Islet of Langerhans (tissue), 1 donor: Measurements from ENCODE around the gene PHOSPHO2.
"Not testable (repeated sequence)": the region's sequence is repeated elsewhere in the genome, so short reads cannot be mapped to it uniquely, and the experiment has no call there.

Experiments used
- FAIRE-seq: peaks from one replicate; lab custom pipeline; 2011; peaks lifted over from hg19 to GRCh38; lab: Jason Lieb, UNC

Gene PHOSPHO2

DNA sequence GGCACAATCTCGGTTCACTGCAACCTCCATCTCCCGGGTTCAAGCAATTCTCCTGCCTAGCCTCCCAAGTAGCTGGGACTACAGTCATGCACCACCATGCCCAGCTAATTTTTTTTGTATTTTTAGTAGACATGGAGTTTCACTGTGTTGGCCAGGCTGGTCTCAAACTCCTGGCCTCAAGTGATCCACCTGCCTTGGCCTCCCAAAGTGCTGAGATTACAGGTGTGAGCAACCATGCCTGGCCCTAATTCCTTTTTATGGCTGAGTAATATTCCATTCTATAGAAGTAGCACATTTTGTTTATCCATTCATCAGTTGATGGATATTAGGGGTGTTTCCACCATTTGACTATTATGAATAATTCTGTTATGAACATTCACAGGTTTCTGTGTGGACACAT is 9.6 kb upstream of the PHOSPHO2 start:
- not testable (repeated sequence) for FAIRE-seq

DNA sequence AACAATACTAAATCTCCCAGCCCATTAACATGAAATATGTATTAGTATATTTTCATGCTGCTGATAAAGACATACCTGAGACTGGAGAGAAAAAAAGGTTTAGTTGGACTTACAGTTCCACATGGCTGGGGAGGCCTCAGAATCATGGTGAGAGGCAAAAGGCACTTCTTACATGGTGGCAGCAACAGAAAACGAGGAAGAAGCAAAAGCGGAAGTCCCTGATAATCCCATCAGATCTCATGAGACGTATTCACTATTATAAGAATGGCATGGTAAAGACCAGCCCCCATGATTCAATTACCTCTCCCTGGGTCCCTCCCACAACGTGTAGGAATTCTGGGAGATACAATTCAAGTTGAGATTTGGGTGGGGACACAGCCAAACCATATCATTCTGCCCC is 7.4 kb upstream of the PHOSPHO2 start:
- FAIRE-seq: not testable (repeated sequence)

DNA sequence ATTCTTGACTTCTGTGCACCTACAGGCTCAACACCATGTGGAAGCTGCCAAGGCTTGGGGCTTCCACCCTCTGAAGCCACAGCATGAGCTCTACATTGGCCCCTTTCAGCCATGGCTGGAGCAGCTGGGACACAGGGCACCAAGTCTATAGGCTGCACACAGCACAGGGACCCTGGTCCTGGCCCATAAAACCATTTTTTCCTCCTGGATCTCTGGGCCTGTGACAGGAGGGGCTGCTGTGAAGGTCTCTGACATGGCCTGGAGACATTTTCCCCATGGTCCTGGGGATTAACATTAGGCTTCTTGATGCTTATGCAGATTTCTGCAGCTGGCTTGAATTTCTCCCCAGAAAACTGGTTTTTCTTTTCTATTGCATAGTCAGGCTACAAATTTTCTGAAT is 6.3 kb upstream of the PHOSPHO2 start:
- not testable (repeated sequence) for FAIRE-seq

DNA sequence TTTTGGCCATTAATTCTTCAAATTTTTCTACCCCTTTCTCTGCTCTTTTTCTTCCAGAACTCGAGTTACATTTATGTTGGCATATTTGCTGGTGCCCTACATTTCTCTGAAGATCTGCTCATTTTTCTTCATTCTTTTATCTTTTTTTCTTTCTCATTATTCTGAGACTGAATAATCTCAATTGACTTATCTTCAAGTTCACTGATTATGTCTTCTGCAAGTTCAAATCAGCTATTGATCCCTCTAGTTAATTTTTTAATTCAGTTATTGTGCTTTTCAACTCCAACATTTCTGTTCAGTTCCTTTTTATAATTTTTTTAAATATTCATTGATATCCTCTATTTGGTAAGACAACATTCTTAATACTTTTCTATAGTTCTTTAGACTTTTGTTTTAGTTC is 3.3 kb upstream of the PHOSPHO2 start:
- FAIRE-seq: no peak

DNA sequence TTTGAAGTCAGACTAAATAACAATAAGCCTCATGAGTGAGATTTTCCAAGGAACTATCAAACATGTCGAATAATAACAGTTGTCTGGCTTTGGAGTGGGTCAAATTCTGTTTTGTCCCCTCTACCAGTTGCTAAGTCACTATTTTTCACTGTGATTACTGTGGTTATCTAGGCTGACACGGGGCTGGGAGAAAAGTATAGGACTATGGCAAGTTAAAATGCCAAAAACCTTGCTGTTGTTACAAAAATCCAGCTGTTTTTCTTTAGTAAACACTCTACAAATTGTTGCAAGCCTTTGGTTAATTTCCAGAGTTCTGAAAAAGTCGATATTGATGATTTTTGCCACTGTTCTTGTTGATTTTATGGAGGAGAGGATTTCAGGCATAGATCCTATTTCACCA is 1.6 kb upstream of the PHOSPHO2 start:
- FAIRE-seq: no peak

DNA sequence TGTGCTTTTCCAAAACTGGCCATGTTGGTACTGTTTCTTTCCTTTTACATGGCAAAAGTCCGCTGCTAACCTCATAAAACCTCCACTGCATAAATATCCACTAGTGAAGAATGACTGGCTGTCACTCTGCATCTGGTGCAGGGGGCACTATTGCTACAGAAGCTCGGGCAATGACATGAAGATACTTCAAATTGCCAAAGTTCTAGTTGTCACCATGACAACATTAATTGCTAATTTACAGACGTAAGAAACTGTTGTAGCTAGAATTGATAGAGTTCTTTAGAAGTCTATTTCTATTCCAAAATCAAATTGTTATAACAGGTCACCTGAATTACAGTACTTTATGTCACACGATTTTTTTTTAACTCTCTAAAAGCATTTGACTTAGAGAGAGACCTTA is 909 bp upstream of the PHOSPHO2 start:
- FAIRE-seq: no peak

DNA sequence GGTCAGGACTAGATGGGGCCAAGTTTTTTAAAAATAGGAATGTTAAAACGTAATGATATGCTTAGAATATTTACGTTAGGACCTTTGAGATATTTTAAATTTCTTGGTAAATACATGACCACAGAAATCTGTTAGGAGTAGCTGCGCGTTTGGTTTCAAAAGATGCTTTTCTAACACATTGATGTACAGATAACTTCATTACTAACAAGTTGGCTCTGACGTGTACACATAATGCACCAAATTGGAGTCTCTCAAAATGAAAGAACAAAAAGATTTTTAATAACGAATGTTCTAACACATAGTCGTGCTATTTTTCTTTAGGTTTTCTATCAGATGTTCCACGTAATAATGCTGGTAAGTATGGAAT is 608 bp downstream of the PHOSPHO2 start:
- no peak for FAIRE-seq

DNA sequence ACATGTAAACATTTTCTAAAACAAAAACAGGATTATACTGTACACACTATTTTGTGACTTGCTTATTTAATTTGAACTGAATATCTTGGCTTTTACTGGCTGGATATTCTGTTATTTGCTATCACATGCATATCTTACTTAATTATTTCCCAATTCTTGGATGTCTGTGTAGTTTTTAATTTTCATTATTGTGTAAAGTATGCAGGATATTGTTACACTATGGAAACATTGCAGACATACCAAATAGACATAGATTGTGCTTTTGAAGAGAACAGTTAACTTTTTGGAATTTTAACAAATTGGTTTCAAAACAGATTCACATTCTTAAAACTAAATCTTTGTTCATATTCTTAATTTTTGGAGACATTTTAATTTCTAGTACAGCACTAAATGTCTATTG is 2.1 kb downstream of the PHOSPHO2 start:
- FAIRE-seq: no peak

DNA sequence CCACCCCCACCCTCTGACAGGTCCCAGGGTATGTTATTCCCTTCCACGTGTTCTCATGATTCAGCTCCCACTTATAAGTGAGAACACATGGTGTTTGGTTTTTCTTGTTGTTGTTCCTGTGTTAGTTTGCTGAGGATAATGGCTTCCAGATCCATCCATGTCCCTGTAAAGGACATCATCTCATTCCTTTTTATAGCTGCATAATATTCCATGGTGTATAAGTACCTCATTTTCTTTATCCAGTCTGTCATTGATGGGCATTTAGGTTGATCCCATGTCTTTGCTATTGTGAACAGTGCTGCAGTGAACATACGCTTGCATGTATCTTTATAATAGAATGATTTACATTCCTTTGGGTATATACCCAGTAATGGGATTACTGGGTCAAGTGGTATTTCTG is 4.9 kb downstream of the PHOSPHO2 start:
- not testable (repeated sequence) for FAIRE-seq

DNA sequence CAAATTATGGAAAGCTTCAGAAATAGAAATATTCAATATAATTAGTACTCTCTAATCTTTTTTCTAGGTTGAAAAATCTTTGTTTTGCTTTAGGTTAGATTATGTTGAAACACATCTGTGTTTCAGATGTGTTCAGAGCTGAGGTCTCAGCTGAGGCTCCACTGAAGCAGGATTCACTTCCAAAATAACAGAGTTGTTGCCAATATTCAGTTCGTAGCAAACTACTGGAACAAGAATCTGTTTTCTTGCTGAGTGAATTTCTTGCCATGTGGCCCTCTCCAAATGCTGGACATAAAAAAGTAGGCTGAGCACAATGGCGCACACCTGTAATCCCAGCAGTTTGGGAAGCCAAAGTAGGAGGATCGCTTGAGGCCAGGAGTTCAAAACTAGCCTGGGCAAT is 8.7 kb downstream of the PHOSPHO2 start:
- FAIRE-seq: no peak

DNA sequence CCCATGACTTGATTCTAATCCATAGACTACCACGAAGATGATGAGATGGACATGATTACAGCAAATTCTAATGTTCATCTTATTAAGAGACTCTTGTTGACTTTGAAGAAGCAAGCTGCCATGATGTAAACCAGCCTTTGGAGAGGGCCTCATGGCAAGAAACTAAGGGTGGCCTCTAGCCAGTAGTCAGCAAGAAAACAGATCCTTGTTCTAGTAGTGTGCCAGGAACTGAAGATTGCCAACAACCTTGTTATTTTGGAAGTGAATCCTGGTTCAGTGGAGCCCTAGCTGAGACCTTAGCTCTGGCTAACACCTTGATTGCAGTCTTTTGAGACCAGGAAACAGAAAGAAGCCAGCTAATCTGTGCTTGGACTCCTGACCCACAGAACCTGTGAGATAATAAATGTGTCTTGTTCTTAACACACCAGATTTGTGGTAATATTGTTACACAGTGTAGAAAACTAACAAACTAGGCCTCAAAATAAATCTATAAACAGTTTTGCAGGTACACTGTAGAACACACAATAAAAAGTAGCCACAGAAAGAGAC is 10.0 kb downstream of the PHOSPHO2 start:
- no peak for FAIRE-seq

DNA sequence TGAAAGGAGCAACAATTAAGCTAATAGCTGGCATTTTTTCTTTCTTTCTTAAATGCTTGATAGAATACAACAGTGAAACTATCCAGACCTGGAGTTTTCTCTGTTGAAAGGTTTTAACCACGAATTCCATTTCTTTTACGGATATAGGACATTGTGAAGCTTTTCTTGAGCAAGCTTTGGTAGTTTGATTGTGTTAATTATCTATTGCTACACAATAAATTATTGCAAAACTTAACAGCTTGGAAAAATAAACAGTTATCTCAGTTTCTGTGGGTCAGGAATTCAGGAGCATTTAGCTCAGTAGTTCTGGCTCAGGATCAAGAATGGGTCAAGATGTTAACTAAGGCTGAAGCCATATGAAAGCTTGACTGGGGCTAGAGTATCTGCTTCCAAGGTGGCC is 11.7 kb downstream of the PHOSPHO2 start:
- FAIRE-seq: peak; percentile 62

DNA sequence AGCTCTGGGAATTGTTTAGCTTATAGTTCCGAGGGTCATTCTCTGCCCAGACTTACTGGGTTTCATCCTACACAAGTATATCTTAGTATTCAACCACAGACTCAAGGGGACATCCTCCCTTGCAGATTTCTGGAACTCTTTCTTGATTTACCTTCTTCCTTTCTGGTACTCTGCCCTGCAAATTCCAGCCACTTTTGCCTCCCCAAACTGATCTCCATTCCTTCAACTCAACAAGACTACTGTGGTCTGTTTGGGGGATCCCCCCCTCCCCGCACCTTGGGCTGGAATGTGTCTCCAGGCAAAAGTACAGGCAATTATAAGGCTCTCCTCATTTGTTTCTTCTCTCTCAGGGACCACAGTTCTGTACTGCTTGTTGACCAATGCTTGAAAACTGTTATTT is 13.4 kb downstream of the PHOSPHO2 start:
- no peak for FAIRE-seq

DNA sequence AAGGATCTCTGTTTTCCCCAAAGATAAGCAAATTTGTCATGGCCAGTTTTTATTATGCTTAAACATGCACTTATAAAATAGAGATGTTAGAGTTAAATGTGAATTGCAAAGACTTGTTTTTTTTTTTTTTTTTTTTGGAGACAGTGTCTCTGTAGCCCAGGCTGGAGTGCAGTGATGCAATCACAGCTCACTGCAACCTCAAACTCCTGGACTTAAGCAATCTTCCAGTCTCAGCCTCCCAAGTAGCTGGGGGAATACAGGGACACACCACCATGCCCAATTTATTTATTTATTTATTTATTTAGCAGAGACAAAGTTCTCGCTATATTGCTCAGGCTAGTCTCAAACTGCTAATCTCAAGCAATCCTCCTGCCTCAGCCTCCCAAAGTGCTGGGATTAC is 15.1 kb downstream of the PHOSPHO2 start:
- FAIRE-seq: no peak

DNA sequence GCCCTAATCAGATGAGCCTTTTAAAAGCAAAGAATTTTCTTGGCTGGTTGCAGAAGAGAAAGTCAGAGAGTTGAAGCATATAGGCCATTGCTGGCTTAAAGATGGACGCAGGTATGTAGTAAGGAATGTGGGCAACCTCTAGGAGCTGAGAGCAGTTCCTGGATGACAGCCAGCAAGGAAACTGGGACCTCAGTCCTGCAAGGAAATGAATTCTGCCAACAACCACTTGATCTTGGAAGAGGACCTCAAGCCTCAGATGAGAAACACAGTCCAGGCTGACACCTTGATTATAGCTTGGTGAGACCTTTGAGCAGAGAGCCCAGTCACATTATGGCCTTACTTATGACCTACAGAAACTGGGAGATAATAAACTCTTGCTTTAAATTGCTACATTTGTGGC is 15.7 kb downstream of the PHOSPHO2 start:
- no peak for FAIRE-seq

DNA sequence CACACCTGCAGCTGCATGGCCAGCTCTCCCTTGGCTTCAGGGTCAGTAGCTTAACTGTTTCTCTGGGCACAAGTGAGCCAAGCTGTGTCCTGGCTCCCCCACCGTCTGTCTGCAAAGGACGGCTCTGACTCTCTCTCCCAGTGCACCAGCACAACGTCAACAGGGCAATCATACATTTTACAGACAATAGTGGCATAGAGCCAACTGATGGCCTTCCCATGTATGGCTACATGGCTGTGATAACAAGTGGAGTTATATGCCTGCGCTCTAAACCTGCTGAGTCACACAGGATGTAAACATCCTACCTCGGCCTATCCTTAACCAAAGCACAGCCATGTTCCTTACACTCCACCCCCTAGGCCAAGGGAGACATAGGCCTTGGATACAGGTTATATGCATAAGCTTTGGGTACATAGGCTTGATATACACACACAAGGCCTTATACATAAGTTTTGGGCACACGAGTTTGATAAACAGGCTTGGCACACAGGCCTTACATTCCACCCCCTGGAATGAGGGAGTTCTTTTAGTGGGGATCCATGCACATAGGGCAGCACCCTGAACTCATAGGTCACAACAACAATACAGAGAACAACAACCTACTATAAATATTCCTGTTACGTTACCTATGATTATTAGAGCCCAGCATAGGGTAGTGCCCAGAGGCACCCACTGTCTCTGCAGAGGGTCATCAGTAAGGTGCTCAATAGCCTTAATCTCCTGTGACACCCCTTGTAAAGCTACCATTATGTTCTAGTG is 17.7 kb downstream of the PHOSPHO2 start:
- FAIRE-seq: no peak

DNA sequence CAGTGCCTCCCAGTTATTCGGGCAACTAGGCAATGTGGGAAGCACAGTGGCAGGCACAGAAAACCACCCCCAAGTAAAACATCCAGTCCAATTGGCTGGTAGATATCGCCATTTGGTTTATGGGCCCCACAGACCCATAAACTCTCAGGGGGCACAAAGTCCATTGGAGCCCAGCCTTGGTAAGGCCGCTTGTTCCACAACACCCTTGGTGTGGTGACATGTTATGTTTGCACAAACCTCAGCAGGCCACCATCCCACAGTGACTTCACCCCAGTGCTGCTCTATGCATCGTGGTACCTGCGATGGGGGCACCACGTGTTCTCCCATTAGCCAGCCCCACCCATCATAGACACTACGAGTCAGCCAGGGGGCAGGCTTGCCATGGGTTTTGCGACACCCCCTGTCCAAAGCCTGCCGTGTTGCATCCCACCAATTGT is 18.5 kb downstream of the PHOSPHO2 start:
- no peak for FAIRE-seq

DNA sequence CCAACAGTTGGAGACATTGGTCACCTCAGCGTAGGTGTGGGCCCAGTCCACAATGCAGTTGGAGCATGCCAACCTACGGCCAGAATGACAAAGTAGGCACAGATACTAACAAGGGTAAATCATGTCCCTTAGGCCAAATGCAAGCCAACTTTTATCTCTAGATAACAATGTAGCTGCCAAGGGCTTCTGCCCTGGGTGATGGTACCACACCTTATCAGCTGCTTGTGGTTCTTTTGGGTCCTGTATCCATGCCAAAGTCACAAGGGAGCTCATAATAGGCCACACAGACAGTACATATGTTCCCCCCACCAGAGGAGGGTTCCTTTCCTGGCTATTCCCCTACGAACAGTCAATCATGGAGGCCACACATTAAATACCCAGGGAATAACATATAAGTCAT is 19.1 kb downstream of the PHOSPHO2 start:
- no peak for FAIRE-seq

DNA sequence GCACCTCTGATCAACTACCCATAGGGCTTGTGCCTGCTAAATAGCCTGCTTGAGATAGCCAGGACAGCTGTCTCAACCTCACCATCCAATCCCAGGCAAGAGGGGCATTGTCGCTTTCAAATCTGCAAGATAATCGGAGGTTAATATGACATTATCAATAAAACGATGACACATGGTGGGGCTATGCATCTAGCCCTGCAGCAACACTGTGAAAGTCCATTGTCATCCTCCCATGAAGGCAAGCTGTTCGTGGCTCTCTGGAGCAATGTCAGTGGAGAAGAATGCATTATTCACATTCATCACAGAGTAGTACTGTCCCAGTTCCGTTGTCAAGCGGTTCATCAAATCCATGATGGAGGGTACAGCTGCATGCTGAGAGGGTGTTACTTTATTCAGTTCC is 20.4 kb downstream of the PHOSPHO2 start:
- no peak for FAIRE-seq

DNA sequence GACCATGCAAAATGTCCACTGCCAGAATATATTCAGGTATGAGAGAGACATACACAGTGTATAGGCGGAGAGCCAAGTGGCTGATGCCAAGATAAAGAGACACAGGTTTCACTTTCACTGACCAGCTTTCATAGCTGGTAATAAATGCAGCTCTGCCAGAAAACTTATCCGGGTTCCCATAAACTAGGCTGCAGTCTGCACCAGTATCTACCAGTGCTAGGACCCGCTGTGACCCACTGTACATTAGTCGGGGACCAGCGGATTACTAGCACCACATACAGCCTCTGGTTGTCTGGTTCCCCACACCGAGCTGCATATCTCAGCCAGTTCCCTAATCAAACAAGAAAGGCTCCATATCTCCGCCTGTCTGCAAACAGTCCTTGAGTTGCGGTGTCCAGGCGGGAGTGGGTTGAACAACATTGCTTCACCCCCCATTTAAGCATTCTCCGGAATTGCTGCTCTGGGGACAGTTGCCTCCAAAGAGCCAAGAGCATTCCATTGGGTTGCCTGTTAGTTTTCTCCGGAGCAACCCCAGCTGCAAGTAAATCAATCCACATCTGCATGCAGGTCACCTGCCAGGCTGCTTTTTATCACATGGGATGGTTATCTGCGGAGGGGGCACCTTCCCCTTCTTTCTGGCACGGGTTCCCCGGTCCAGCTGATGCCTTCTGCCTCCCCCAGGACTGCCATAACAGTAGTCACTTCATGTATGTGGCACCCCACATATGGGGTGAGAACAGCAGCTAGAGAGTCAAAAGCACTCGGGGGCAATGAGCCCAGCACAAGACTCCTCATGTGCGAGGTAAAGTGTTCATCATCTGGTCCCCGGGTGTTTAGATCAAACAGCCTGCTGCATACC is 21.3 kb downstream of the PHOSPHO2 start:
- no peak for FAIRE-seq

DNA sequence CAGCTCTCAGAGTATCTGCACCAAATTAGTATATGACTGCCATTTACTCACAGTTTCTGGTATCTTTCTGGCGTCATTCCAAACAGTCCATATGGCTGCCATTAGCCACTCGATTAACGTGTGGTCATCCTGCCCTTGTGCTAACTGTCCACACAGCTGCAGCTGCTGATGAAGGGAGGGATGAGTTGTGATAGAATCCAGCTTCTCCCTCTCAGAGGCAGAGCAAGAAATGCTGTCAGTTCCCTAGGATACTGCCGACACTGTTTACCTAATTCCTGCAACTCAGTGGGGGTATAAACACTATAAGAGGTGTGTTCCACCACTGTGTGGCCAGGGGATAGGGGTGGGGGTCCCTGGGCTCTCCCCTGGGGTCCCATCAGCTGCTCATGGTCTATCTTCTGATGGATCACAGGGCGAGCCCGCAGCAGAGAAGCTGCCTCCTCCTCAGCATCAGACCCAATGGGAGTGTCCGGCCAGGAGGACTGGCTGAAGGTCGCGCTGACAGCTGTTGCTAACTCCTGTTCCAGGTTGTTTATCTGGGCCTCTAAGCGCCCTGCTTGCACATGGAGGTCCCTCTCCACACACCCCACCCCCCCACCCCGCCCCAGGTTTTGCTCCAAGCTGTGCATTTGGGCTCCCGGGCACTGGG is 22.1 kb downstream of the PHOSPHO2 start:
- FAIRE-seq: no peak

DNA sequence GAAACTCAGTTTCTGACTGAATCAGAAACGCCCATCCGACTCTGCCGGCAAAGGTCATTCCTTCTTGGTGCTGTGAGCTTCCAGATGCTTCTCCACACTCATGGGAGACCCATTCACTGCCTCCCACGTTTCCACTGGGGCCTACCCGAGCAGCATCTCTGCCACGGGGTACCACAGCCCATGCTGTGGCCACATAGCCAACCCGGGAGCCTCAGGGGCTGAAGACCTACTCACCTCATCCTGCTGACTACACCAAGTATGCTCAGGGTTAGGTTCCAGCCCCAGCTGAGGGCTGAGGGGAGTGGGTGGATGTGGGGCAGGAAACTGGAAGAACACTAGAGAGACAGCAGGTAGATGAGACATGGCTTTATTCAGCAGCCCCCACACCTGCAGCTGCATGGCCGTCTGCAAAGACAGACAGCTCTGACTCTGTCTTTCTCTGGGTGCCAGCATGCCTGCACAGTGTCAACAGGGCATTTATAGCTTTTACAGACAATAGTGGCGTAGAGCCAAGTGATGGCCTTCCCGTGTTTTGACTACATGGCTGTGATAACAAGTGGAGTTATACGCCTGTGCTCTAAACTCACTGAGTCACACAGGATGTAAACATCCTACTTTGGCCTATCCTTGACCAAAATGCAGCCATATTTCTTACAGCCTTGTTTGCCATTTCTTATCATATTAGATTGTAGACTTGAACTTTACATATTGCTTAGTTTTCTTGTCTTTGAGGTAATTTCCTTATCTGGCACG is 22.8 kb downstream of the PHOSPHO2 start:
- FAIRE-seq: no peak
